CMK (cell line): Measurements from ENCODE around the gene DNAJB8.

Experiments used
- DNase-seq: peaks from one replicate; pipeline ENCODE4 v3.0.0-alpha.2; 2010; ENCODE audit warnings: low read depth

DNAJB8 gene

GRCh38 chr3:128442949-128443348 lies 23.7 kb downstream of the DNAJB8 start:
- DNase-seq: no peak

GRCh38 chr3:128442070-128442469 lies 24.6 kb downstream of the DNAJB8 start:
- DNase-seq: no peak

GRCh38 chr3:128439226-128439625 lies 27.5 kb downstream of the DNAJB8 start:
- no peak for DNase-seq

GRCh38 chr3:128438488-128439072 lies 28.1 kb downstream of the DNAJB8 start:
- no peak for DNase-seq

GRCh38 chr3:128436214-128436613 lies 30.5 kb downstream of the DNAJB8 start:
- no peak for DNase-seq

- no peak for DNase-seq
Measured at GRCh38 chr3:128435561-128435960, 31.1 kb downstream of the DNAJB8 start.

GRCh38 chr3:128435058-128435457 lies 31.6 kb downstream of the DNAJB8 start:
- no peak for DNase-seq

GRCh38 chr3:128434524-128434923 lies 32.2 kb downstream of the DNAJB8 start:
- no peak for DNase-seq

- DNase-seq: no peak
Measured at GRCh38 chr3:128433837-128434165, 32.9 kb downstream of the DNAJB8 start.

GRCh38 chr3:128432971-128433836 lies 33.5 kb downstream of the DNAJB8 start:
- no peak for DNase-seq

- no peak for DNase-seq
Measured at GRCh38 chr3:128432301-128432970, 34.3 kb downstream of the DNAJB8 start.

GRCh38 chr3:128431803-128432300 lies 34.8 kb downstream of the DNAJB8 start:
- DNase-seq: no peak

- no peak for DNase-seq
Measured at GRCh38 chr3:128430731-128431130, 36.0 kb downstream of the DNAJB8 start.

GRCh38 chr3:128430301-128430700 lies 36.4 kb downstream of the DNAJB8 start:
- DNase-seq: no peak

GRCh38 chr3:128429751-128430150 lies 36.9 kb downstream of the DNAJB8 start:
- no peak for DNase-seq

- no peak for DNase-seq
Measured at GRCh38 chr3:128429275-128429674, 37.4 kb downstream of the DNAJB8 start.

GRCh38 chr3:128427872-128428822 lies 38.5 kb downstream of the DNAJB8 start:
- DNase-seq: no peak

- no peak for DNase-seq
Measured at GRCh38 chr3:128427175-128427857, 39.4 kb downstream of the DNAJB8 start.

GRCh38 chr3:128426128-128426921 lies 40.4 kb downstream of the DNAJB8 start:
- no peak for DNase-seq

GRCh38 chr3:128425846-128426127 lies 40.9 kb downstream of the DNAJB8 start:
- no peak for DNase-seq
